ENCODE results near the gene PHC3. TPM values are rescaled to one million over a fixed set of nuclear protein-coding genes. Genes with fewer than 3 reads are reported as not detected.

The PHC3 gene
- total RNA-seq, 1 donor from 2014 or later: 46.9 TPM

DNA sequence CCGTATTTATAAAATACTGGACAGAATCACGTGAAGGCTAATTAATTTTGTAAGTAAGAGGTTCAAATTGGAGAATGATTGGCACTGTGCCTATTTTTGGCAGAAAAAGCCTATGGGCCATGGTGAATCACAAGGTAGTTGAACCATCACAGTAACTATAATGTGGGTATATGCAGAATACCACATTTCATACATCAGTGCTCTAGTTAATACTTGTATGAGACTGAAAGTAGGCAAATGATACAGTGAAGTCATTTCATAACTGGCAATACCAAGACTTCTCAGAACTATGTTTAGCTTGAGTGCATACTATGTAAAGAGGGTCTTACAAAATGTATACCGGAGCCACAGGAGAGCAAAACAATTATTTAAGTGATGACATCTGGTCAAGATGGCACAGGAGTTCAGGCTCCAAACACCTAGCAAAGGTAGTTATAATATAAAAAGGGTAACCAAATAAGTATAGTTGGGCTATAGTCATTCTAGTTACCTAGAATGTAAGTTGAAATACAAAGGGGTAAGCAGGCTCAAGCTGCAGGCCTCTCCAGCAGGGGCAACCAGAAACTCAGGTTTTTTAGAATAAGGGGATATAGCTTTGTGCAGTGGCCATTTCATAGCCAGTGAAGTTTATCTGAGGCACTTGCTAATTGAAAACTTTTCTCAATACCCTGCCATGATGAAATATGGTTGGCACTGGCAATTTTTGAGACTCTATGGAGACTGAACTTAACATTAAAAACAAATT, 124.7 kb downstream of the PHC3 start:
- no peak for DNase-seq (ENCODE audit: extremely low spot score in 2 of 2)
- Histone ChIP-seq H3K36me3 (no peaks in the 10 kb centered on the region), H3K27me3 (no peaks in the 10 kb centered on the region), H3K9me3 (no peaks in the 10 kb centered on the region), H3K4me1 (no peaks in the 10 kb centered on the region), H3K4me3 (no peak overlapping the region), H3K27ac (no peak overlapping the region)
- TF ChIP-seq POLR2AphosphoS5 (IDR thresholded peaks at IDR 0.05; ENCODE audit: insufficient read depth in 1 of 2, low read depth in 1 of 2): no peak
- no peak for TF ChIP-seq CTCF (IDR thresholded peaks at IDR 0.05)
- TF ChIP-seq POLR2A (IDR thresholded peaks at IDR 0.05): no peak
- intact Hi-C loops (cut with DNase I): no loop called here

DNA sequence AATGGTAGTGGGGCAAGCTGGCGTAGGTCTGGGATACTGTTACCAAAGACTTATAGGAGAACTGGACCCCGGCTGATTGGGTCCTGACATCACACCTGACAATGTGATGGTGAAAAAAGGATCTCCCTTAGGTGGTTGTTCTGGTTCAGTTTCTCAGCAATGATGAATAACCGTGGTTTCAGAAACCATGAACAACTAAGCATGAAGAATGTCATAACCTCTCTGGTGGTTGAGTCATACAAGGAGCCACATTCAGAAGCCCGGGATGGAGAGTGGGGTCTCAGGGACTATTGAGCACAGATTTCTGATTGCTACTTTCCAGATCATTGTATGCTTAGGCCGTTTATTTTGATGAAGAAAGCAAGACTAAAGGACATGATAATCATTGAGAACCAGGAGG, 126.3 kb downstream of the PHC3 start:
- no peak for DNase-seq (ENCODE audit: extremely low spot score in 2 of 2)
- intact Hi-C loops (cut with DNase I): no loop called here
- H3K27ac ChIP-seq: no peak overlapping the region

DNA sequence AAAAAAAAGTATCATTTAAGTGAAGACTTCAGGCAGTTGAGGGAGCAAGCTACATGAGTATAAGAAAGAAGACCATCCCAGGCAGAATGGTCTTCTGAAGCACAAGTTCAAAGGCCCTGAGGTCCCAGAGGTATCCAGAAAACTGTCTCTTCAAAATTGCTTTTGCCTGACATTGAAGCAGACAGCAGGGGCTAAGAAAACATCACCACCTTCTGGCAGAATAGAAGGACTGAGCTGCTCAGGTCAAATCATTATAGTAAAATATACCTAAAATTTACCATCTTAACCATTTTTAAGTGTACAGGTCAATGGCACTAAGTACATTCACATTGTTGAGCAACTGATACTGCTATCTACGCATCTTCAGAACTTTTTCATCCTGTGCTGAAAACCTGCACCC, 127.3 kb downstream of the PHC3 start:
- TF ChIP-seq POLR2A (IDR thresholded peaks at IDR 0.05): no peak
- no peak for TF ChIP-seq CTCF (IDR thresholded peaks at IDR 0.05)
- no peak for TF ChIP-seq POLR2AphosphoS5 (IDR thresholded peaks at IDR 0.05; ENCODE audit: insufficient read depth in 1 of 2, low read depth in 1 of 2)
- Histone ChIP-seq H3K9me3 (no peaks in the 10 kb centered on the region), H3K27me3 (no peaks in the 10 kb centered on the region), H3K4me3 (no peak overlapping the region), H3K36me3 (no peaks in the 10 kb centered on the region), H3K27ac (no peak overlapping the region), H3K4me1 (no peaks in the 10 kb centered on the region)
- intact Hi-C loops (cut with DNase I): no loop called here
- DNase-seq (ENCODE audit: extremely low spot score in 2 of 2): no peak

More for the DNA sequence above, 126.3 kb downstream of the PHC3 start:
- no peaks in the 10 kb centered on the region for H3K9me3 ChIP-seq
- H3K4me1 ChIP-seq: no peaks in the 10 kb centered on the region
- no peaks in the 10 kb centered on the region for H3K27me3 ChIP-seq
- H3K36me3 ChIP-seq: no peaks in the 10 kb centered on the region
- no peak for TF ChIP-seq POLR2AphosphoS5 (IDR thresholded peaks at IDR 0.05; ENCODE audit: insufficient read depth in 1 of 2, low read depth in 1 of 2)
- TF ChIP-seq CTCF (IDR thresholded peaks at IDR 0.05): no peak
- TF ChIP-seq POLR2A (IDR thresholded peaks at IDR 0.05): no peak
- H3K4me3 ChIP-seq: no peak overlapping the region

GRCh38 chr3:170052398-170052797, 129.1 kb downstream of the PHC3 start:
- Histone ChIP-seq H3K27ac (no peak overlapping the region), H3K36me3 (no peaks in the 10 kb centered on the region), H3K4me3 (no peak overlapping the region), H3K4me1 (no peaks in the 10 kb centered on the region), H3K27me3 (no peaks in the 10 kb centered on the region), H3K9me3 (no peaks in the 10 kb centered on the region)
- intact Hi-C loops (cut with DNase I): no loop called here
- DNase-seq (ENCODE audit: extremely low spot score in 2 of 2): no peak
- TF ChIP-seq CTCF (IDR thresholded peaks at IDR 0.05) (no peak), POLR2AphosphoS5 (IDR thresholded peaks at IDR 0.05; ENCODE audit: insufficient read depth in 1 of 2, low read depth in 1 of 2) (no peak), POLR2A (IDR thresholded peaks at IDR 0.05) (no peak)

DNA sequence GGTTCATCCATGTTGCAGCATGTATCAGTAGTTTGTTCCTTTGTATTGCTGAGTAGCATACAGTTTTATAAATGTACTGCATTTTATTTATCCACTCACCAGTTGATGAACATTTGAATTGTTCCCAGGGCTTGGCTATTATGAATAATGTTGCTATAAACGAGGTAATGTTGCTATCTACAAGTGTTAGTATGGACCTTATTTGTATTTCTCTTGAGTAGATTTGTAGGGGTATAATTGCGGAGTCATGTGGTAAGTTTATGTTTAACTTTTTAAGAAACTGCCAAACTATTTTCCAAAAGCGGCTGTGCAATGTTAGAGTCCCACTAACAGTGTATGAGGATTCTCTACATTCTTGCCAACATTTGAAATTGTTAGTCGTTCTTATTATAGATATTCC, 130.8 kb downstream of the PHC3 start:
- Histone ChIP-seq H3K9me3 (no peaks in the 10 kb centered on the region), H3K4me1 (no peaks in the 10 kb centered on the region), H3K27ac (no peak overlapping the region), H3K36me3 (no peaks in the 10 kb centered on the region), H3K27me3 (no peaks in the 10 kb centered on the region), H3K4me3 (no peak overlapping the region)
- DNase-seq (ENCODE audit: extremely low spot score in 2 of 2): no peak
- intact Hi-C loops (cut with DNase I): no loop called here
- TF ChIP-seq POLR2AphosphoS5 (IDR thresholded peaks at IDR 0.05; ENCODE audit: insufficient read depth in 1 of 2, low read depth in 1 of 2): no peak
- no peak for TF ChIP-seq CTCF (IDR thresholded peaks at IDR 0.05)
- TF ChIP-seq POLR2A (IDR thresholded peaks at IDR 0.05): no peak
